Activated CD4-positive, alpha-beta T cell treated with anti-CD3 and anti-CD28 coated beads for 36 hours (primary cell): ENCODE measurements around the gene GSTM5. TPM values are rescaled to one million over a fixed set of nuclear protein-coding genes. Genes with fewer than 3 reads are reported as not detected.
"Not testable (repeated sequence)": the region's sequence is repeated elsewhere in the genome, so short reads cannot be mapped to it uniquely, and the experiment has no call there.

Experiments
- ATAC-seq: fragments of 200-7000 bp; cut with Tn5 transposase; one replicate; pipeline ENCODE4 v1.10.0; 2021; ENCODE audit warnings: mild to moderate bottlenecking, moderate library complexity
- CTCF ChIA-PET: fragments of 350-600 bp; sonication (Branson Sonifier 250); formaldehyde crosslinking; loops from one replicate; lab custom pipeline; 2021; ENCODE audit warnings: antibody characterized with exemption; lab: Charles Lee
- POLR2A ChIA-PET: fragments of 350-600 bp; sonication (Branson Sonifier 250); formaldehyde crosslinking; loops from one replicate; lab custom pipeline; 2021; ENCODE audit warnings: antibody characterized with exemption, inconsistent platforms; lab: Charles Lee
- DNase-seq: peaks from one replicate; pipeline ENCODE4 v3.0.0-alpha.2; 2020
- H3K27ac Mint-ChIP-seq: one replicate; pipeline ENCODE4 v1.8.0; 2021; ENCODE audit warnings: mixed read lengths
- H3K27me3 Mint-ChIP-seq: one replicate; pipeline ENCODE4 v1.8.0; 2021; ENCODE audit warnings: mixed read lengths
- H3K36me3 Mint-ChIP-seq: one replicate; pipeline ENCODE4 v1.8.0; 2021; ENCODE audit warnings: low read depth, mixed read lengths
- H3K4me1 Mint-ChIP-seq: one replicate; pipeline ENCODE4 v1.8.0; 2021; ENCODE audit warnings: mixed read lengths
- H3K4me3 Mint-ChIP-seq: one replicate; pipeline ENCODE4 v1.8.0; 2021; ENCODE audit warnings: mild to moderate bottlenecking, moderate library complexity, mixed read lengths
- H3K9me3 Mint-ChIP-seq: one replicate; pipeline ENCODE4 v1.8.0; 2021; ENCODE audit warnings: low read depth, mixed read lengths
- intact Hi-C, 2 experiments: fragments of 100-400 bp; cut with DNase I in 1 of 2; cut with micrococcal nuclease in 1 of 2; formaldehyde crosslinking; loops; one replicate each; pipeline versions ENCODE4 v1.14.2 to v1.15.1; 2022 to 2024; cut with DNase I, micrococcal nuclease
- total RNA-seq, 2 experiments: library from RNA; stranded (reverse); gene quantifications; one replicate each; pipeline ENCODE4 v1.2.3, GENCODE V29; 2021

The GSTM5 gene
- total RNA-seq, 2 experiments from 2014 or later: 0.25 to 0.54 TPM

DNA sequence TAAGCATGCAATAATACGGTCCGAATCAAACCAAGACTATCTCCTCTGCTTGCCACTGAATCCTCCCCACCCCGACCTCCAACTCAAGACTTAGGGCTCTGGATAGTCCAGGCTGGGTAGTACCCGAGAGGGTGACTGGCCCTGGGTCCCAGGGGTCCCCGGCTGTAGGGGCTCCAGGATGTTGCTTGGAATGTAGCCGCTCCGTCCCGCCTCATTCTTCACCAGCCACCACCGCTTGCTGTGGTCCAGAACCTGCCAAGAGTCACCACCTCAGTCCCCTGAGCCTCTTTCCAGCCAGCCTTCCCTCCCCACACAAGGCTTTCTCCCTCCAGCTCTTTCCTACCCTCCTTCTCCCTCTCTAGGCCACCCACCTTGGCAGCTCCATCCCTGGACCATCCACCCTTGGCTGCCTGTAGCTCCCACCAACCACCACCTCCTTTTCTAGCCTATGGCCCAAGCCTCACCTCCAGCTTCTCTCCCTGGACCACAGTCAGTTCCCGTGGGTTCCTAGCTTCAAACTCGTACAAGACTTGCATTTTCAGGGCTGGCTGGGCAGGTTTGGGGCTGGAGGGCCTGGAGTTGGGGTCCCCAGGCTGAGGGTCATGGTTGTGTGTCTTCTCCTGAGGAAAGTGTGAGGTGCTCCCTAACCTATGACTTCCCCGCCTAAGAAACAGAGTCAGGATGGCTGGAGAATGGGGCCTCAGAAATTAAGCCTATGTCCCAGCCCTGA, 39.6 kb downstream of the GSTM5 start:
- CTCF ChIA-PET: interaction anchor here (0.6 to 2.9 kb wide), 2 partner anchors 111 to 232 kb away, joined by 4 to 17 read pairs; partner anchors contain the start of gene AHCYL1
- POLR2A ChIA-PET: no interaction called here
- ATAC-seq: no peak

DNA sequence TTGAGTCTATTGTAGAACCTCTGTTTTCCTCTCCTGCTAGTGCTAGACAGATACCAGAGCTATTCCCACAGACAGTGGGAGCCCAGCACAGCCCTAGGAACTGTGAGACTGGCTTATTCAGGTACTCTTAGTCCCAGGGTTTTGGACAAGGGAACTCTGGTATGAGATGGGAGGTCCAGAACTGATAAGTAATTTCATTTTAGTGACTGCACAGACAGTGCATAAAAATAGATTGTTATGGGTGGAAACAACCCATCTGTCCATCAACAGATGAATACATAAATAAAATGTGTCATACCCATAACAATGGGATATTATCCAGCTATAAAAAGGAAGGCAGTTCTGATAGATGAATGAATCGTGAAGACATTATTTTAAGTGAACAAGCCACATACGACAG, 42.7 kb downstream of the GSTM5 start:
- H3K4me3 Mint-ChIP-seq: no peak overlapping the region
- ATAC-seq (no peak), DNase-seq (no peak)
- no peak overlapping the region for H3K27ac Mint-ChIP-seq
- no peaks in the 10 kb centered on the region for H3K9me3 Mint-ChIP-seq
- no peaks in the 10 kb centered on the region for H3K36me3 Mint-ChIP-seq
- POLR2A ChIA-PET: interaction anchor here (0.6 kb wide), 1 partner anchor 177 kb away, joined by 3 read pairs; no protein-coding TSS in a partner anchor
- H3K4me1 Mint-ChIP-seq: no peaks in the 10 kb centered on the region
- intact Hi-C loops: no loop called here
- CTCF ChIA-PET: interaction anchor here (0.7 to 2.6 kb wide), 5 partner anchors 18 to 230 kb away, joined by 3 to 11 read pairs (median 5); partner anchors contain the start of gene AHCYL1
- peaks cover 4% of the 10 kb centered on the region for H3K27me3 Mint-ChIP-seq

More for the DNA sequence above, 39.6 kb downstream of the GSTM5 start:
- no peaks in the 10 kb centered on the region for H3K9me3 Mint-ChIP-seq
- DNase-seq: no peak
- H3K4me1 Mint-ChIP-seq: no peaks in the 10 kb centered on the region
- peaks cover 16% of the 10 kb centered on the region for H3K27me3 Mint-ChIP-seq
- intact Hi-C loops: no loop called here
- H3K4me3 Mint-ChIP-seq: no peak overlapping the region
- H3K27ac Mint-ChIP-seq: no peak overlapping the region
- H3K36me3 Mint-ChIP-seq: no peaks in the 10 kb centered on the region

DNA sequence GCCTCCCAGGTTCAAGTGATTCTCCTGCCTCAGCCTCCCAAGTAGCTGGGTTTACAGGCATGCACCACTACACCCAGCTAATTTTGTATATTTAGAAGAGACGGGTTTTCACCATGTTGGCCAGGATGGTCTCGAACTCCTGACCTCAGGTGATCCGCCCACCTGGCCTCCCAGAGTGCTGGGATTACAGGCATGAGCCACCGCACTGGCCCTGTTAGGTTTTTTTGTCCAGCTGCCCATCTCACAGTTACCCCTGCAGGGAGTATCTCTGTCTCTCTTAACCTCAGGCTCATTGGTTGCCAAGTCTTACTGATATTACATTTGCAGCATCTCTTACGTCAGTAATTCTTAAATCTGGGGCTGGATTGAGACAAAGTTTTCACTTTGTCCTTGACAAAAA, 44.3 kb downstream of the GSTM5 start:
- H3K4me1 Mint-ChIP-seq, H3K36me3 Mint-ChIP-seq, H3K27me3 Mint-ChIP-seq, H3K27ac Mint-ChIP-seq, H3K9me3 Mint-ChIP-seq, DNase-seq, ATAC-seq, H3K4me3 Mint-ChIP-seq, POLR2A ChIA-PET, intact Hi-C loops: not testable (repeated sequence)
- CTCF ChIA-PET: interaction anchor here (0.9 to 2.6 kb wide), 3 partner anchors 17 to 228 kb away, joined by 3 to 11 read pairs (median 4); partner anchors contain the start of gene AHCYL1

DNA sequence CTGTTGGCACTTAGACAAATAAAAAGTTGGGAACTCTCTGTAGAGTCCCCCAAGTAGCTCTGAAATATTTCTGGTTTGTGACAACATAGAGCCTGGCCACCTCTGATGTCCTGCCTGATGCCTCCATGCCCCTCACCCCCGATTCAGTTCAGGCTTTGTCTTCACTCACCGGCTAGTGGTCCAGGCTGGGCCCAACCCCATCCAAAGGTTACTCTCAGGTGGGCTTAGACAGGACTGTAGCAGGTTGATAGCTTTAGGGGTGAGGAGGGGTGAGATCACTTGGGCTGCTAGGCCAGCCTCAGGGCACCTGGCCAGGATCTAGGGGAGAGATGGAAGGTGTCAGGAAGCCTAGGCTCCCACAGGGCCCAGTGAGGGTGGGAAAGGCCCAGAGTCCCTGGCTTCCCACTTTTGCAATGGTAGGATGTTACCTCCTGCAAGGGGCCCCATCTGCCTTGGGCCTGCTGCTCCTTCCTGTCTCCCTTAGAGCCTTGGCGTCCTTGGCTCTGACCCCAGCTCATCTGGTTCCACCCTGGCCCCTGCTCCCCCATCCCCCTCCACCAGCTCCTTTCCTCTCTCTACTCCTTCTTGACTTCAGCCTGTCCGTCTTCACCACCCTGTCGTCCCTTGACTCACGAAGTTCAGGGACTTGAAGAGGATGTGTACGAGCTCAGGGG, 44.9 kb downstream of the GSTM5 start:
- H3K4me3 Mint-ChIP-seq: no peak overlapping the region
- CTCF ChIA-PET: interaction anchor here (0.6 to 2.6 kb wide), 4 partner anchors 16 to 715 kb away, joined by 3 to 11 read pairs (median 4); no protein-coding TSS in a partner anchor
- DNase-seq (no peak), ATAC-seq (no peak)
- H3K36me3 Mint-ChIP-seq: no peaks in the 10 kb centered on the region
- no peak overlapping the region for H3K27ac Mint-ChIP-seq
- H3K9me3 Mint-ChIP-seq: no peaks in the 10 kb centered on the region
- POLR2A ChIA-PET: no interaction called here
- H3K4me1 Mint-ChIP-seq: no peaks in the 10 kb centered on the region
- peaks cover 4% of the 10 kb centered on the region for H3K27me3 Mint-ChIP-seq
- intact Hi-C loops: no loop called here

DNA sequence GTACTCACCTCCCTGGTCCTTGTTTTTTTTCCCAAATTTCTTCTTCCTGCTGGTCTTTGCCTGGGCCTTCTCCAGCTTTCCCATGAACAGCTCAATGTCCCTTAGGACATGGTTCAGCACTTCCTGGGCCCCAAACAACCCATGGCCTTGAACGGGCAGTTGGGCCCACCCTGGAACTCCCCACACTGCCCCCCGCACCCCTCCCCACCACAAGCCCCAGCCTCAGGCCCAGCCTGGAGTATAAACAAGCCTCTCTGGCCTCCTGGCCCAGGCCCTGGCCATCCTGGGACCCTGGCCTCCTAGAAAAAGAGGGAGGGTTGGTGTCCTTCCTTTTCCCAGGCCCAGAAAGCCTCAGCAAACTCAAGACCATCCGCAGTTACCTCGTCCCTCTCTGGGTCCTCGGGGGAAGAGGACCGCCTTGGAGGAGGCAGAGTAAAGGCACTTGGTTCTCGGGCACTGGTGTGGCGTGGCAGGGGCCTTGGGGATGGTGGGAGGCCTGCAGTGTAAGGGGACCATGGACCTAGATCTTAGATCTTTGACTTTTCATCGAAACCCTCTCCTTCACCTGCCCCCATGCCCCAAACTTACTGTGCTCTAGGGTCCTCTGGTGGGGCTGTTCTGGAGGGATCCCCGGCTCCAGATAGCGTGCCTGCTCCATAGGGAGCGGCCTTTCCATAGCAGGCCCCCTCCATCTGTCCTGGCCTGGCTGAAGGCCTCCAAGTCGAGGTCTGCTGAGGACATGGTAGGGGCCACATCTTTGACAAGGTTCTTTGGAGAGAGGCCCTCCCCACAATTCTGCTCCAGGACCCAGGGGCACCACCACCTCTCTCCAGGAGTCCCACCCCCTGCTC, 46.1 kb downstream of the GSTM5 start:
- intact Hi-C loops: no loop called here
- Mint-ChIP-seq H3K27me3 (no peaks in the 10 kb centered on the region), H3K9me3 (no peaks in the 10 kb centered on the region), H3K4me1 (no peaks in the 10 kb centered on the region), H3K36me3 (no peaks in the 10 kb centered on the region), H3K4me3 (no peak overlapping the region), H3K27ac (no peak overlapping the region)
- POLR2A ChIA-PET: no interaction called here
- ATAC-seq: no peak
- DNase-seq: no peak
- CTCF ChIA-PET: no interaction called here

DNA sequence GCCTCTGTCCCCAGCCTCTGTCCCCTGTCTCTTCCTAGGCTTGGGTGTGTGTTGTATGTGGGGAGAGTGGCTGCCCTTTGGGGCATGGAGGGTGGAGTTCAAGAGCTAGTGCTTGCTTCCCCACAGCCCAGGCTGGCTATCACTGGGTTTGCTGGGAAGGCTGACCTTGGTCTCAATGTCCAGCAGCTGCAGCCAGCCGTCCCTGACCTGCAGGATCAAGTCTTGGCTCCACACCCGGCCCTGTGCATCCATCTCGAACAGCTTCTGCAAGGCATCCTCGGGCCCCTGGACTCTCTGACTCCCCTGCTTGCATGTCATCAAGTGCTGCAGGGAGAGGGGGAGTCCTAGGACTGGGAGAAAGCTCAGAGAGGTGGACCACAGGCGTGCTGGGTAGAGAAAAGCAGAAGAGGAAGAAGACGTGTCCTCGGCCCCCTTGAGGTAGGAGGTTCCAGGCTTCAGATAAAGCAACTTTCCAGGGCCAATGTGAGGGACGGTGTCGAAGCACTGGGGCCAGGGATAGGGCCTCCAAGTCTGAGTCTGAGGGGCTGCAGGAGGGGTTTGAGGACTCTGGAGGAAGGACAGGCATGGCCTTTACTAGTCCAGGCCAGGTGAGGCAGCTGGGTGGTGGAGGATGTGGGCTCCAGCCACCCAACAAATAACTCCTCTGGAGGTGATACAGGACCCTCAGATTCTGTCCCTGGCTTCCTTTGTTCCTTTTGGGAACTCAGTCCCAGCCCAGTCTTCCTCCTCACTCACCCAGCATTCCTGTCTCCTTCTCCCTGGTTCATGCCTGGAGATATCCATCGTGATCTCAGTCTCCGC, 47.7 kb downstream of the GSTM5 start:
- H3K36me3 Mint-ChIP-seq: no peaks in the 10 kb centered on the region
- CTCF ChIA-PET: interaction anchor here (0.5 to 0.9 kb wide), 2 partner anchors 11 to 202 kb away, joined by 3 read pairs; no protein-coding TSS in a partner anchor
- no peak for DNase-seq
- no peak overlapping the region for H3K27ac Mint-ChIP-seq
- intact Hi-C loops: no loop called here
- no peak for ATAC-seq
- no peak overlapping the region for H3K4me3 Mint-ChIP-seq
- no peaks in the 10 kb centered on the region for H3K27me3 Mint-ChIP-seq
- POLR2A ChIA-PET: no interaction called here
- no peaks in the 10 kb centered on the region for H3K9me3 Mint-ChIP-seq
- no peaks in the 10 kb centered on the region for H3K4me1 Mint-ChIP-seq

DNA sequence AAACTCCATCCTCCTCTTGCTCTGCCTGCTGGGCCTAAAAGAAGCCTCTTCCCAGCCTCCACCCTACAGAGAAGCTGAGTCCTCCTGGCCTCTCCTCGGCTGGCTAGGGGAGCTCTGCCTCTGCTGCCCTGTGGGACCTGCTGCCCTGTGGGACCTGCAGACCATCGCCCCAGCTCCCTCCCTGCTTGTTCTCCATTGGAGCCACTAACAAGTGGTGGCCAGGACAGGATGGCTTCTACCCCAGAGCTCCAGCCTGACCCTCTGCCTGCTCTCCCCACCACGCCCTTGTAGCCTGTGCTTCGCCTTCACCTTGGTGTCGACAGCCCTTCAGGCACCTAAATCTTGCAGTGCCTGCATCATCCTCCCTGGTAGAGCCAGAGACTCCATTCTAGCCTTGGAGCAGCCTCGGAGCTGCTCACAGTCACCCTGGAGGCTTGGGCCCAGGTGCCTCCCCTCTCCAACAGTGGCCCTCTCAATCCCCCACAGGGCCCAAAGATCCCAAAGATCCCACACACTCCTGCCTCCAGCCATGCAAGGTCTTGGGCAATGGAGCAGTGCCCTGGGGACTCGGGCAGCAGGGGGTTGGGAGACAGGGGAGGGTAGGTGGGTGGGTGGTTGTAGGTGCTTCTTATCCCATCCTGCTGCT, 48.7 kb downstream of the GSTM5 start:
- Mint-ChIP-seq H3K27ac (no peak overlapping the region), H3K36me3 (no peaks in the 10 kb centered on the region), H3K4me3 (no peak overlapping the region), H3K9me3 (no peaks in the 10 kb centered on the region), H3K27me3 (no peaks in the 10 kb centered on the region), H3K4me1 (no peaks in the 10 kb centered on the region)
- ATAC-seq (no peak), DNase-seq (peak; percentile 2)
- POLR2A ChIA-PET: no interaction called here
- intact Hi-C loops: no loop called here
- CTCF ChIA-PET: interaction anchor here (0.5 kb wide), 1 partner anchor 201 kb away, joined by 3 read pairs; no protein-coding TSS in a partner anchor

DNA sequence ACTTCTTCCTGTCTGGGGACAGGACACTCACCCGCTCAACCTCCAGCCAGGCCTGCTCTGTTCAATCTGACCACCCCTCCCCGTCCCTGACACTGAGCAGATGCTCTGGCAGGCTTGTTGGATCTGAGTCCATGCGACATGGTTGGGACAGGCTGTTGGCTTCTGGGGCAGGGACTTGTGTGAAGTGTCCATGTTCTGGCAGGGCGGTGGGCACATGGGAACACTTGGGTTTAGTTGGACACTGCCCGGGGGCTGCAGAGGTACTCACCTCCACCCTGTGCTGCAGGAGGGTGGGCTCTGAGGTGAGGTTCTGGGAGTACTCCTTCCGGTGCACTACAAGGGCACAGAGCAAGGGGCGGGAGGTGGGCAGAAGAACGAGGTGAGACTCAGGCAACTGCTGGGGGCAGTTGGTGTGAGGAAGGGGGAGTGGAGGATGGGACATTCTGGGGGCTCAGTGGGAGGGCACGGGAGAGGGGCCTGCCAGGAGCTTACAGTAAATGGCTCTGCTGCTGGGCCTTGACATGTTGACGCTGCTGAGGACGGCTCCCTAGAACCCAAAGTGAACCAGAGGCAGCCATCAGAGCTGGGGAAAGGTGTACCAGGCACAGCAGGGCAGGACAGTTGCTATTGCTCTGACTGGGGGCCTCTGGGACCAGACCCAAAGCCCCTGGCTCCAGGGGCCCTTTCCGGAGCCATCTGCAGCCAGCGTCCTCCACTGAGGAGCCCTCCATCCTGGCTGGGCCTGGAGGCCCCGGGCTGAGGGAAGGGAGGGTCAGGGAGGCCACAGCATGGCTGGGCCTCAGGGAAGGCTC, 49.4 kb downstream of the GSTM5 start:
- DNase-seq (peak; percentile 2), ATAC-seq (no peak)
- ChIA-PET POLR2A (no interaction called here), CTCF (interaction anchor here (0.7 kb wide), 2 partner anchors 72 to 268 kb away, joined by 3 read pairs; no protein-coding TSS in a partner anchor)
- no peaks in the 10 kb centered on the region for H3K9me3 Mint-ChIP-seq
- H3K36me3 Mint-ChIP-seq: no peaks in the 10 kb centered on the region
- intact Hi-C loops: no loop called here
- H3K4me3 Mint-ChIP-seq: no peak overlapping the region
- H3K27me3 Mint-ChIP-seq: no peaks in the 10 kb centered on the region
- no peaks in the 10 kb centered on the region for H3K4me1 Mint-ChIP-seq
- H3K27ac Mint-ChIP-seq: no peak overlapping the region

DNA sequence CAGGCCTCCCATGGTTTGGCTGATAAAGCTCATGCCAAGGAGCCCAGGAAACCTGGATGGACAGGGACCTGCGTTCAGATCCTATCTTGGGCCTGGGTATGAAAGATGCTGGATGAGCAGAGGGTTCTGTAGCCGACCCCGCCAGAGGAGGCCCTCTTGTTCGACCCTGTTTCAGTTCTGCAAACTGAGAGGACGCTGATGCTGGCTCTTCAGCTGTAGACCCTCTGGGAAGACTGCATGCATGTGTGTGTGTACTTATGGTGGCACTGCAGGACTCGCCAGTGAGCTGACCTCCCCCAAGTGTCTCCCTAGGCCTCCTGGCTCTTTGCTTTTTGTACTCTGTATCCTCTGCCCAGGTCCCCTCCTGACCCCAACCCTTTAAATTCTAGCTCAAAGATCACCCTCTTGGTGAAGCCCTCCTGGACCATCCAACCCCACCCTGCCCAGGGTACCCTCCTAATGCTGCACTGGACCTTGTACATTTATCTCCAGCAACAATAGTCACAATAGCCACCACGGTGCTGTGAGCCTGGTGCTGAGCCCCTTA, 50.1 kb downstream of the GSTM5 start:
- no peaks in the 10 kb centered on the region for H3K4me1 Mint-ChIP-seq
- no peaks in the 10 kb centered on the region for H3K9me3 Mint-ChIP-seq
- H3K27me3 Mint-ChIP-seq: no peaks in the 10 kb centered on the region
- H3K27ac Mint-ChIP-seq: no peak overlapping the region
- no peak for DNase-seq
- ATAC-seq: no peak
- ChIA-PET POLR2A (no interaction called here), CTCF (interaction anchor here (0.7 kb wide), 2 partner anchors 73 to 267 kb away, joined by 3 read pairs; no protein-coding TSS in a partner anchor)
- H3K4me3 Mint-ChIP-seq: no peak overlapping the region
- no peaks in the 10 kb centered on the region for H3K36me3 Mint-ChIP-seq
- intact Hi-C loops: no loop called here
